ENCODE results near the gene CDC16.
"Not testable (repeated sequence)": the region's sequence is repeated elsewhere in the genome, so short reads cannot be mapped to it uniquely, and the experiment has no call there.

CDC16 gene

DNA sequence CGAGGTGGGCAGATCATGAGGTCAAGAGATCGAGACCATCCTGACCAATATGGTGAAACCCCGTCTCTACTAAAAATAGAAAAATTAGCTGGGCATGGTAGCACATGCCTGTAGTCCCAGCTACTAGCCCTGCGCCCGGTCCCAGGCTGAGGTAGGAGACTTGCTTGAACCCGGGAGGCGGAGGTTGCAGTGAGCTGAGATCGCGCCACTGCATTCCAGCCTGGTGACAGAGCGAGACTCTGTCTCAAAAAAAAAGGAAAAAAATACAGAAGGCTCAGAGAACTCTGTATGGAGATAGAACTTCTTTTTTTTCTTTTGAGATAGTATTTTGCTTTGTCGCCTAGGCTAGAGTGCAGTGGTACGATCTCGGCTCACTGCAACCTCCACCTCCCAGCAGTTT, 29.6 kb downstream of the CDC16 start:
- not testable (repeated sequence) for DNase-seq (ENCODE audit: low spot score)

- DNase-seq (ENCODE audit: low spot score) = no peak
These were observed 30.4 kb downstream of the CDC16 start for GRCh38 chr13:114264886-114265611.

- DNase-seq (ENCODE audit: low spot score) = no peak
These were observed 31.5 kb downstream of the CDC16 start for GRCh38 chr13:114266241-114266640.

- DNase-seq (ENCODE audit: low spot score) = no peak
These were observed 33.9 kb downstream of the CDC16 start for GRCh38 chr13:114268344-114269280.

GRCh38 chr13:114269281-114269770, 34.6 kb downstream of the CDC16 start:
- no peak for DNase-seq (ENCODE audit: low spot score)

- DNase-seq (ENCODE audit: low spot score) = no peak
These were observed 38.3 kb downstream of the CDC16 start for GRCh38 chr13:114272977-114273376.

GRCh38 chr13:114275304-114275703, 40.6 kb downstream of the CDC16 start:
- no peak for DNase-seq (ENCODE audit: low spot score)

DNA sequence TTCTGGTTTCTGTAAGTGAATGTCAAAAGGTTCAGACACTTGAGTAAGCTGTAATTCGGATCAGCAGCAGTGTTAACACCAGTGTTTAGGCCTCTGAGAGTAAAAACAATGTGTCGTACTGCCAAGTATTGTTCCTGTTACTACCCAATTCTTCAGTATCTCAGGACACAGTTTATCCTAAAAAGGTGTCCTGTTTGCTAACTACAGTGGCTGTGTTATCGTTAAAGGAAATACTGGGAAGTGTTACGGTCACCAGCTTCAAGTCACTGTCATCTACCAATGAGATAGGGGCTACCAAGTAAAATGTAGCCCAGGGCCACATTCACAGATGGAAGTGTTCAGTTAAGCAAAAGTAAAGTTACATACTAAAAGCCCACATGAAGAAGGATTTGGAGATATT, 44.4 kb downstream of the CDC16 start:
- no peak for DNase-seq (ENCODE audit: low spot score)

GRCh38 chr13:114279758-114280355, 45.2 kb downstream of the CDC16 start:
- DNase-seq (ENCODE audit: low spot score) = no peak

GRCh38 chr13:114281351-114282040, 46.8 kb downstream of the CDC16 start, which contains the start of gene UPF3A:
Gene UPF3A (plus strand): TSS chr13:114281601. CDS start chr13:114281640, 39 bp downstream.
- peak; percentile 93 for DNase-seq (ENCODE audit: low spot score)

GRCh38 chr13:114282041-114282670, 47.5 kb downstream of the CDC16 start:
- peak; percentile 78 for DNase-seq (ENCODE audit: low spot score)

GRCh38 chr13:114283576-114283975, 48.9 kb downstream of the CDC16 start:
- no peak for DNase-seq (ENCODE audit: low spot score)

DNA sequence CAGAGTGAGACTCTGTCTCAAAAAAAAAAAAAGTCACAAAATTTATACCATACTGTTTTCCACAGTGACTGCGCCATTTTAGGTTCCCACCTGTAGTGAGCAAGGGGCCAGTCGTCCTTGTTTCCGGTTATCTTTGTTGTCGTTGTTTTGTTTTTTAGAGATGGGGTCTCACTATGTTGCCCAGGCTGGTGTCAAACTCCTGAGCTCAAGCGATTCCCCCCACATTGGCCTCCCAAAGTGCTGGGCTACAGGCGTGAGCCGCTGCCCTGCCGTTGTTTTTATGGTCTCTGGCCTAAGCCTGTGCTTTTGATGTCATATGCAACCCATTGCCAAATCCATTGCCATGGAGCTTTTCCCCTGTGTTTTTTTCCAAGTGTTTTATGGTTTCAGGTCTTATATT, 50.0 kb downstream of the CDC16 start:
- DNase-seq (ENCODE audit: low spot score) = no peak

DNA sequence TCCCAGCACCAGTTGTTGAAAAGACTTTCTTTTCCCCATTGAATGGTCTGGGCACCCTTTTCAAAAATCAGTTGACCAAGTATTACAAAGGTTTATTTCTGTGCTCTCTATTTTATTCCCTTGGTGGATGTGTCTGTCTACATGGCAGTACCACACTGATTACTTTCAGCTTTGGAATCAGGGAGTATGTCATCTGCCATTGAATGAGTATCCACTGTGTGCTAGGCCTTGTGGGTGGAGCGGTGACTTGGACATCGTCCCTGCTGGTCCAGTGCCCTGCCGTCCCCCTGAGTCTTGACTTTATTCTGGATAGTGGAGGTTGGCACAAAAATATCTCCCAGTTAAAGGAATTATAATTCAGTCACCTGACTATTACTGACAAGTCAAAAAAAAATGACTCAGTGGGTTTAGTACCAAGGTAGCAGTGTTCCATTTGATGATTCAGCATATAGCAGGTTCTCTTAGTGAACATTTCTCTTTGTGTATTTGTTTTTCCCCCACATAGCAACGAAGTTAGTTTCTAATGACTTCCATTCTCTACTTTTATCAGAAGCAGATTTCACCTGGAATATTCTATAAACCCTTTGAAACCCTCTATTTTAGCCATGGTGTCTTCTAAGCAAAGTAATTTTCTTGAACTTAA, 50.6 kb downstream of the CDC16 start:
- no peak for DNase-seq (ENCODE audit: low spot score)

DNA sequence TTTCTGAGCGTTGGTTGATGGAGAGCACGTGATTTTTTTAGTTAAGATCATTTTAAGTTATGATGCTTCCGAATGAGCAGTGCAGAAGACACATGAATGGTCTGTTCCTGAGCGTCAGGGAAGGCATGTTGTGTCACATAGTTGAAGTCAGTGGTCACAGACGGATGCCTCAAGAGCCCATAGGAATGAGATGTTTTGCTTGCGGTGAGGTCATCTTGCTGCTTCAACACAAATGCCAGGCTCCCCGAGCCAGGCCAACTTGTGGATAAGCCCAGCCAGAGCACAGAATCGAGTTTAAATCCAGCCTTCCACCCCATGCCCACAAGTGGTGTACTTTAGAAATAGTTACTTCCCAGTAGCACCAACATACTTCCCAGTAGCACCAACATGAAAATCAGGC, 52.1 kb downstream of the CDC16 start:
- no peak for DNase-seq (ENCODE audit: low spot score)

DNA sequence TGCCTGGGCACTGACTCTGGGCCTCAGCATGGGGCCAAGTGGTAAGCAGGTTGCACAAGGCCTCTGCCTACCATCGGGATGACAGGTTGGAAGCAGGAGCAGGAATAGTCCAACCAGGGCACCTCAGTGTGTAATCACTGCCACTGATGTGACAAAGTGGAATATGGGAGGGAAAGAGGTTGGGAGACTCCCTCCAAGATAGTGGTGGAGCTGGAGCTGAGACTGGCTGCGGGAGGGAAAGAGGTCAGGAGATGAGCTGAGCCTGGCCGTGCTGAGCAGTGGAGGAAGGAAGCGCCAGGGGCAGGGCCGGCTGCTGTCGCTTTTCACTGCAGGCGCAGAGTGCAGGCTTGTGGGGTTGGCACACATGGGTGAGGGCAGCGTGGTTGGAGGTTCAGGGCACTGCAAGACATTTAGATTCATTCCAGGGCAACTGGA, 53.5 kb downstream of the CDC16 start:
- no peak for DNase-seq (ENCODE audit: low spot score)

- no peak for DNase-seq (ENCODE audit: low spot score)
These were observed 61.8 kb downstream of the CDC16 start for GRCh38 chr13:114296448-114296847.

- DNase-seq (ENCODE audit: low spot score) = no peak
These were observed 62.2 kb downstream of the CDC16 start for GRCh38 chr13:114296902-114297301.

DNA sequence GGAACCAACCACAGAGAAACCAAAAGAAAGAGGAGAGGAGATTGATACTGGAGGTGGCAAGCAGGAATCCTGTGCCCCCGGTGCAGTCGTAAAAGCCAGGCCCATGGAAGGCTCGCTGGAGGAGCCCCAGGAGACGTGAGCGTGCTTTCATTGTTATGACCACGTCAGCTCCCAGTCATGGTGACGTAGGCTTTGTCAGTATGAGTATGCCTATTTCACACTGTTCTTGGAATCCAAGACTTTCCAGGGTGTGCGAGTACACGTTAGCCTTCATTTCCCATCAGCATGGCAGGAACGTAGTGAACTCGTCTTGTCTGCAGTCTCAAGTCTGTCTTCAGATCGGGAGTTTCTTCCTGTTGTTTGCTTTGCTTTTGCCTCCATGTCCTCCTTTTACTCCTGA, 64.2 kb downstream of the CDC16 start:
- no peak for DNase-seq (ENCODE audit: low spot score)

- DNase-seq (ENCODE audit: low spot score) = no peak
These were observed 65.1 kb downstream of the CDC16 start for GRCh38 chr13:114299604-114300305.
